Activated CD4-positive, alpha-beta T cell treated with anti-CD3 and anti-CD28 coated beads, Interleukin-2, amount 10 ng/mL, durations not matched to agents 7 days and 5 days (primary cell): ENCODE measurements around the gene GSS. TPM values are rescaled to one million over a fixed set of nuclear protein-coding genes. Genes with fewer than 3 reads are reported as not detected.
A peak's percentile ranks its signal among the peaks of the same experiment; 100 is the strongest.

Experiments used
- CTCF ChIA-PET: fragments of 350-600 bp; sonication (Branson Sonifier 250); formaldehyde crosslinking; loops from one replicate; lab custom pipeline; 2021; ENCODE audit warnings: antibody characterized with exemption; lab: Charles Lee
- POLR2A ChIA-PET: fragments of 350-600 bp; sonication (Branson Sonifier 250); formaldehyde crosslinking; loops from one replicate; lab custom pipeline; 2021; ENCODE audit warnings: antibody characterized with exemption; lab: Charles Lee
- DNase-seq: peaks from one replicate; pipeline ENCODE4 v3.0.0-alpha.2; 2020
- H3K27ac Mint-ChIP-seq: one replicate; pipeline ENCODE4 v1.8.0; 2021; ENCODE audit warnings: mild to moderate bottlenecking, moderate library complexity, mixed read lengths
- H3K27me3 Mint-ChIP-seq: one replicate; pipeline ENCODE4 v1.8.0; 2021; ENCODE audit warnings: mixed read lengths
- H3K36me3 Mint-ChIP-seq: one replicate; pipeline ENCODE4 v1.8.0; 2021; ENCODE audit warnings: low read depth, mixed read lengths
- H3K4me1 Mint-ChIP-seq: one replicate; pipeline ENCODE4 v1.8.0; 2021; ENCODE audit warnings: mixed read lengths
- H3K4me3 Mint-ChIP-seq: one replicate; pipeline ENCODE4 v1.8.0; 2021; ENCODE audit warnings: mild to moderate bottlenecking, moderate library complexity, mixed read lengths
- H3K9me3 Mint-ChIP-seq: one replicate; pipeline ENCODE4 v1.8.0; 2021; ENCODE audit warnings: mixed read lengths
- total RNA-seq, 2 experiments: library from RNA; stranded (reverse); gene quantifications; one replicate each; pipeline ENCODE4 v1.2.3, GENCODE V29; 2021

GSS gene
- total RNA-seq, 2 experiments from 2014 or later = 48.7 to 49.1 TPM

- CTCF ChIA-PET = interaction anchor here (1.1 kb wide), 1 partner anchor 18 kb away, joined by 3 read pairs; no protein-coding TSS in a partner anchor
- POLR2A ChIA-PET = no interaction called here
- no peaks in the 10 kb centered on the region for H3K4me1 Mint-ChIP-seq
These were observed 34.1 kb upstream of the GSS start for GRCh38 chr20:34989670-34990069.

GRCh38 chr20:34989118-34989517, 33.5 kb upstream of the GSS start:
- no peaks in the 10 kb centered on the region for H3K4me1 Mint-ChIP-seq
- H3K27me3 Mint-ChIP-seq = peaks cover 2% of the 10 kb centered on the region
- H3K27ac Mint-ChIP-seq = no peak overlapping the region
- ChIA-PET POLR2A (no interaction called here), CTCF (interaction anchor here (0.7 to 1.1 kb wide), 2 partner anchors 17 to 510 kb away, joined by 3 read pairs; no protein-coding TSS in a partner anchor)
- H3K9me3 Mint-ChIP-seq = no peaks in the 10 kb centered on the region
- no peaks in the 10 kb centered on the region for H3K36me3 Mint-ChIP-seq
- no peak for DNase-seq
- H3K4me3 Mint-ChIP-seq = no peak overlapping the region

More at GRCh38 chr20:34989670-34990069, 34.1 kb upstream of the GSS start:
- Mint-ChIP-seq H3K27me3 (peaks cover 2% of the 10 kb centered on the region), H3K27ac (no peak overlapping the region), H3K4me3 (no peak overlapping the region), H3K36me3 (no peaks in the 10 kb centered on the region), H3K9me3 (no peaks in the 10 kb centered on the region)
- DNase-seq = no peak

- DNase-seq = no peak
- H3K4me3 Mint-ChIP-seq = no peak overlapping the region
- ChIA-PET POLR2A (no interaction called here), CTCF (interaction anchor here (0.6 kb wide), 1 partner anchor 9 kb away, joined by 3 read pairs; no protein-coding TSS in a partner anchor)
- H3K27me3 Mint-ChIP-seq = peaks cover 9% of the 10 kb centered on the region
- H3K4me1 Mint-ChIP-seq = no peaks in the 10 kb centered on the region
- no peaks in the 10 kb centered on the region for H3K36me3 Mint-ChIP-seq
- H3K27ac Mint-ChIP-seq = no peak overlapping the region
- H3K9me3 Mint-ChIP-seq = no peaks in the 10 kb centered on the region
These were observed 32.6 kb upstream of the GSS start for GRCh38 chr20:34988191-34988540.

GRCh38 chr20:34987288-34988190, 31.9 kb upstream of the GSS start:
- H3K4me1 Mint-ChIP-seq = no peaks in the 10 kb centered on the region

GRCh38 chr20:34986311-34987287, 31.0 kb upstream of the GSS start:
- ChIA-PET CTCF (interaction anchor here (1.2 kb wide), 1 partner anchor 15 kb away, joined by 3 read pairs; no protein-coding TSS in a partner anchor), POLR2A (no interaction called here)
- no peaks in the 10 kb centered on the region for H3K36me3 Mint-ChIP-seq
- no peaks in the 10 kb centered on the region for H3K9me3 Mint-ChIP-seq
- no peaks in the 10 kb centered on the region for H3K4me1 Mint-ChIP-seq
- no peak overlapping the region for H3K4me3 Mint-ChIP-seq
- H3K27me3 Mint-ChIP-seq = peaks cover 11% of the 10 kb centered on the region
- DNase-seq = no peak
- peak overlapping the region; percentile 5 for H3K27ac Mint-ChIP-seq

More at GRCh38 chr20:34987288-34988190, 31.9 kb upstream of the GSS start:
- peaks cover 11% of the 10 kb centered on the region for H3K27me3 Mint-ChIP-seq
- no peak overlapping the region for H3K27ac Mint-ChIP-seq
- POLR2A ChIA-PET = no interaction called here
- H3K36me3 Mint-ChIP-seq = no peaks in the 10 kb centered on the region
- no peak overlapping the region for H3K4me3 Mint-ChIP-seq
- no peak for DNase-seq
- CTCF ChIA-PET = interaction anchor here (0.6 kb wide), 1 partner anchor 9 kb away, joined by 3 read pairs; no protein-coding TSS in a partner anchor
- H3K9me3 Mint-ChIP-seq = no peaks in the 10 kb centered on the region

- DNase-seq = no peak
- Mint-ChIP-seq H3K27ac (no peak overlapping the region), H3K4me3 (no peak overlapping the region), H3K9me3 (no peaks in the 10 kb centered on the region), H3K27me3 (peaks cover 11% of the 10 kb centered on the region), H3K36me3 (no peaks in the 10 kb centered on the region), H3K4me1 (no peaks in the 10 kb centered on the region)
- ChIA-PET POLR2A (no interaction called here), CTCF (interaction anchor here (1.0 to 1.2 kb wide), 2 partner anchors 14 to 17 kb away, joined by 3 read pairs; no protein-coding TSS in a partner anchor)
These were observed 30.1 kb upstream of the GSS start for GRCh38 chr20:34985461-34986310.

- Mint-ChIP-seq H3K4me1 (no peaks in the 10 kb centered on the region), H3K27me3 (peaks cover 11% of the 10 kb centered on the region), H3K27ac (no peak overlapping the region), H3K9me3 (no peaks in the 10 kb centered on the region), H3K36me3 (no peaks in the 10 kb centered on the region), H3K4me3 (no peak overlapping the region)
- ChIA-PET POLR2A (no interaction called here), CTCF (interaction anchor here (1.0 kb wide), 1 partner anchor 18 kb away, joined by 3 read pairs; no protein-coding TSS in a partner anchor)
- DNase-seq = no peak
These were observed 29.2 kb upstream of the GSS start for GRCh38 chr20:34984756-34985261.

GRCh38 chr20:34983995-34984735, 28.6 kb upstream of the GSS start:
- no peaks in the 10 kb centered on the region for H3K36me3 Mint-ChIP-seq
- H3K4me3 Mint-ChIP-seq = no peak overlapping the region
- H3K9me3 Mint-ChIP-seq = no peaks in the 10 kb centered on the region
- H3K27me3 Mint-ChIP-seq = peaks cover 11% of the 10 kb centered on the region
- ChIA-PET POLR2A (no interaction called here), CTCF (no interaction called here)
- no peaks in the 10 kb centered on the region for H3K4me1 Mint-ChIP-seq
- DNase-seq = no peak
- no peak overlapping the region for H3K27ac Mint-ChIP-seq

GRCh38 chr20:34983089-34983820, 27.6 kb upstream of the GSS start:
- POLR2A ChIA-PET = no interaction called here
- H3K4me1 Mint-ChIP-seq = no peaks in the 10 kb centered on the region

GRCh38 chr20:34982270-34983088, 26.9 kb upstream of the GSS start:
- POLR2A ChIA-PET = no interaction called here
- Mint-ChIP-seq H3K4me3 (no peak overlapping the region), H3K9me3 (no peaks in the 10 kb centered on the region), H3K27ac (no peak overlapping the region), H3K27me3 (peaks cover 11% of the 10 kb centered on the region), H3K36me3 (no peaks in the 10 kb centered on the region), H3K4me1 (no peaks in the 10 kb centered on the region)
- no peak for DNase-seq
- CTCF ChIA-PET = no interaction called here

More at GRCh38 chr20:34983089-34983820, 27.6 kb upstream of the GSS start:
- DNase-seq = no peak
- H3K36me3 Mint-ChIP-seq = no peaks in the 10 kb centered on the region
- no peak overlapping the region for H3K27ac Mint-ChIP-seq
- H3K4me3 Mint-ChIP-seq = no peak overlapping the region
- CTCF ChIA-PET = no interaction called here
- peaks cover 11% of the 10 kb centered on the region for H3K27me3 Mint-ChIP-seq
- no peaks in the 10 kb centered on the region for H3K9me3 Mint-ChIP-seq
